Lung (tissue), 12 donors: ENCODE data around the gene COL15A1. TPM values are rescaled to one million over a fixed set of nuclear protein-coding genes. Genes with fewer than 3 reads are reported as not detected.

ENCODE experiments used
- ATAC-seq: fragments of 200-7000 bp; cut with Tn5 transposase; one replicate; pipeline ENCODE4 v1.9.1; 2020; ENCODE audit warnings: moderate number of reproducible peaks; ENCODE audit not compliant: insufficient read depth, low FRiP score
- DNase-seq, 3 donors: peaks; one replicate each; pipeline ENCODE4 v3.0.0-alpha.2; 2013 to 2017
- H3K27ac ChIP-seq, 2 donors: one replicate each; pipeline ENCODE4 v1.5.1; 2013; ENCODE audit warnings: mild to moderate bottlenecking in 2 of 2, moderate library complexity in 2 of 2, control low read depth in 1 of 2, inconsistent platforms in 1 of 2, low read depth in 1 of 2, low read length in 1 of 2
- H3K27me3 ChIP-seq, 3 donors: one replicate each; pipeline ENCODE4 v1.5.1; 2013; ENCODE audit warnings: low read length in 2 of 3; ENCODE audit not compliant: control insufficient read depth in 3 of 3, insufficient read depth in 3 of 3
- H3K36me3 ChIP-seq, 4 donors: one replicate each; pipeline ENCODE4 v1.5.1; 2013; ENCODE audit warnings: low read length in 4 of 4, mild to moderate bottlenecking in 1 of 4, moderate library complexity in 1 of 4; ENCODE audit not compliant: control insufficient read depth in 4 of 4, insufficient read depth in 4 of 4
- H3K4me1 ChIP-seq, 5 donors: one replicate each; pipeline ENCODE4 v1.5.1; 2013; ENCODE audit warnings: low read length in 5 of 5, mild to moderate bottlenecking in 2 of 5, moderate library complexity in 1 of 5; ENCODE audit not compliant: control insufficient read depth in 5 of 5, insufficient read depth in 5 of 5
- H3K4me3 ChIP-seq: one replicate; pipeline ENCODE4 v1.5.1; 2013; ENCODE audit warnings: mild to moderate bottlenecking, control low read depth, moderate library complexity
- H3K9ac ChIP-seq, 2 donors: one replicate each; pipeline ENCODE4 v1.5.1; 2013; ENCODE audit warnings: low read length in 2 of 2, control low read depth in 1 of 2; ENCODE audit not compliant: insufficient read depth in 1 of 2
- H3K9me3 ChIP-seq, 4 donors: one replicate each; pipeline ENCODE4 v1.5.1; 2013; ENCODE audit warnings: low read length in 3 of 4, mild to moderate bottlenecking in 1 of 4, moderate library complexity in 1 of 4; ENCODE audit not compliant: control insufficient read depth in 4 of 4, insufficient read depth in 3 of 4
- CTCF ChIP-seq: IDR thresholded peaks from 2 replicates; pipeline ENCODE4 v1.5.1; 2012; ENCODE audit warnings: mild to moderate bottlenecking; ENCODE audit errors: control extremely low read depth, extremely low read depth
- WGBS, 2 donors: extraction: QIAGEN DNeasy Blood & Tissue Kit; methylation state at CpG; one replicate each; pipeline ENCODE4 v1.1.7; 2013; 5-methylcytosine and 5-hydroxymethylcytosine counted together
- polyA plus RNA-seq, 2 donors: library from polyadenylated mRNA; stranded (reverse); fragments of 200-250 nt; gene quantifications; one replicate each; pipeline ENCODE4 v1.2.1, GENCODE V29; 2013
- total RNA-seq, 2 donors: library from RNA; depleted of rRNA in 1 of 2; stranded (reverse); fragments of >200 nt in 1 of 2; gene quantifications; one replicate each; pipeline ENCODE4 v1.2.1, GENCODE V29; 2014 to 2021
- donor health status: control.
- donor health status: control.
- donor health status: Bipolar disorder and iron deficiency.
- donor health status: healthy.
- donor health status: DM: yes; HTN: yes; CAD: no.

COL15A1 gene
- total and polyA plus RNA-seq, 4 donors = 2.9 to 40.5 (median 8.5) TPM

- Histone ChIP-seq H3K27ac (peak overlapping the region; percentile 83 to 97), H3K9me3 (no peaks in the 10 kb centered on the region), H3K4me3 (peak overlapping the region; percentile 73), H3K36me3 (no peaks in the 10 kb centered on the region), H3K9ac (peak overlapping the region; percentile 53 to 74), H3K27me3 (no peaks in the 10 kb centered on the region), H3K4me1 (peaks cover 3 to 27% (median 15%) of the 10 kb centered on the region in 5 donors)
- WGBS, 2 donors = 0 to 1% methylated on average over 74 to 118 of the region's 118 CpGs
- ATAC-seq (peak; percentile 70), DNase-seq (peak; percentile 67 to 71 (median 69))
- TF ChIP-seq CTCF = no peak
Observed at GRCh38 chr9:99105152-99106043, 161.7 kb downstream of the COL15A1 start.

GRCh38 chr9:99106044-99106375 is 162.3 kb downstream of the COL15A1 start:
- peaks cover 0 to 1% (median 0%) of the 10 kb centered on the region in 4 donors for H3K36me3 ChIP-seq
- no peaks in the 10 kb centered on the region for H3K9me3 ChIP-seq
- no peak for TF ChIP-seq CTCF
- peak overlapping the region; percentile 83 to 97 for H3K27ac ChIP-seq
- H3K9ac ChIP-seq = peak overlapping the region; percentile 53 to 74
- DNase-seq (no peak), ATAC-seq (no peak)
- peaks cover 3 to 27% (median 15%) of the 10 kb centered on the region in 5 donors for H3K4me1 ChIP-seq
- H3K27me3 ChIP-seq = no peaks in the 10 kb centered on the region
- 1 to 2% methylated on average over 9 of the region's 9 CpGs for WGBS, 2 donors
- H3K4me3 ChIP-seq = peak overlapping the region; percentile 73

GRCh38 chr9:99107421-99107820 is 163.7 kb downstream of the COL15A1 start:
- whole genome bisulfite sequencing, 2 donors = 9 to 14% methylated on average over 3 of the region's 3 CpGs
- Histone ChIP-seq H3K36me3 (peaks cover 0 to 1% (median 0%) of the 10 kb centered on the region in 4 donors), H3K27me3 (no peaks in the 10 kb centered on the region), H3K4me1 (peaks cover 4 to 27% (median 15%) of the 10 kb centered on the region in 5 donors), H3K4me3 (no peak overlapping the region), H3K9me3 (no peaks in the 10 kb centered on the region), H3K27ac (no peak overlapping the region), H3K9ac (no peak overlapping the region)
- TF ChIP-seq CTCF = no peak
- DNase-seq = no peak
- ATAC-seq = no peak
